CD4-positive, alpha-beta T cell treated with Interleukin-4 for 1 hour (primary cell): ENCODE results near the gene CSNK2B.

Experiments
- DNase-seq, 2 donors: peaks; one replicate each; pipeline ENCODE4 v3.0.0-alpha.2; 2020 to 2022

CSNK2B gene

DNA sequence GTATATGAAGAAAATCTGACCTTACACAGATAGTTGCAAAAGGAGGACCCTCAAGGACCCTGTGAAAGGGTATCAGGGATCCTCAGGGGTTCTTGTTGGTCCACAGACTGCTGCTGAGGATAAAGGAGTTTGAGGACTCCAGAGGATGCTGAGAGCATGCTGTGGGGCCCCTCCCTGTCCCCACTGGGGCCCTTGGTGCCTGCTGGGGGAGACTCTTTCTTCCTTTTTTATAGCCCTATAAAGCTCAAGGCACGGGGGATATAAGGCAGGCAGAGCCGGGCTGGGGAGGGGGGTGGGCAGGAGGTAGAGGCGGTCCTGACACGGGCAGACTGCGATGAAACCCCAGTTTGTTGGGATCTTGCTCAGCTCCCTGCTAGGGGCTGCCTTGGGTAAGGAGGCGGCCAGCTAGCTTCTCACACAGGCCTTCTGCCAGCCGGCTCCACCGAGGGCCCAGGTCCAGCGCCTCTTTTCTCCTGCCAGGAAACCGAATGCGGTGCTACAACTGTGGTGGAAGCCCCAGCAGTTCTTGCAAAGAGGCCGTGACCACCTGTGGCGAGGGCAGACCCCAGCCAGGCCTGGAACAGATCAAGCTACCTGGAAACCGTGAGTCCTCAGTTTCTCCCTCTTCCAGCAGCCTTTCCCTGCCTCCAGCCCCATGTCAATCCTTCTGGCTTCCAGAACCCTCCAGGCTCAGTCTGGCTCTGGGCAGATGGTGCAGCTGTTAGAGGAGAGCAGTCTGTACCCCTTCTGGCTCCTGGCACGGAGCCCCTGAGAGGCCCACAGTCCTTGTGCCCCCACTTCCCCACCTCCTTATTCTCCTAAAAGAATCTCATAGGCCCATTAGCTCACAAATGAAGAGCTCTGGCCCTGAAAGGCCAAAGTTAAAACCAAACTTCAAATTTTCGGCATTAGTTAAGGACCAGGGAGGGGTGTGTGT, 49.4 kb downstream of the CSNK2B start, which contains the start of gene LY6G6D:
Gene LY6G6D (plus strand): TSS at position 327 of the 937 bp plus-strand sequence. CDS start 8 bp downstream, at position 335.
- DNase-seq: no peak

DNA sequence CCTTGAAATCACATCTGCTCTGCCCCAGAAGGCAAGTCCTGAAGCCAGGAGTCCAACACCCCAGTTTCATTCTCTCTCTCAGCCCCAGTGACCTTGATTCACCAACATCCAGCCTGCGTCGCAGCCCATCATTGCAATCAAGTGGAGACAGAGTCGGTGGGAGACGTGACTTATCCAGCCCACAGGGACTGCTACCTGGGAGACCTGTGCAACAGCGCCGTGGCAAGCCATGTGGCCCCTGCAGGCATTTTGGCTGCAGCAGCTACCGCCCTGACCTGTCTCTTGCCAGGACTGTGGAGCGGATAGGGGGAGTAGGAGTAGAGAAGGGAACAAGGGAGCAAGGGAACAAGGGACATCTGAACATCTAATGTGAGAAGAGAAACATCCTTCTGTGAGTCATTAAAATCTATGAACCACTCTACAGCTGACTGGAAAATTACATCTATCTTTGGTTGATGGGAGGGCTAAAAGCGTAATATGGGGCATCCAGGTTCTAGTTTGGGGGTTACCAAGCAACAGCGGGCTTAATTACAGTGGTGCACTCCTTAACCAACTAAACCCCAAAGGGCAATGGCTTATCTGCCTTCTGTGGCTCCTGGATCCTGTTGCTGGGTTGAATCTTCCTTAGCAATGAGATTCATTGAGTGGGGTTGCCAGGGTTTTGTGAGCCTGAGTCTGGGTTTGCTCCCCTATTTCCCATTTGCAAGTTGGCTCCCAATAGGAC, 51.8 kb downstream of the CSNK2B start:
- no peak for DNase-seq

DNA sequence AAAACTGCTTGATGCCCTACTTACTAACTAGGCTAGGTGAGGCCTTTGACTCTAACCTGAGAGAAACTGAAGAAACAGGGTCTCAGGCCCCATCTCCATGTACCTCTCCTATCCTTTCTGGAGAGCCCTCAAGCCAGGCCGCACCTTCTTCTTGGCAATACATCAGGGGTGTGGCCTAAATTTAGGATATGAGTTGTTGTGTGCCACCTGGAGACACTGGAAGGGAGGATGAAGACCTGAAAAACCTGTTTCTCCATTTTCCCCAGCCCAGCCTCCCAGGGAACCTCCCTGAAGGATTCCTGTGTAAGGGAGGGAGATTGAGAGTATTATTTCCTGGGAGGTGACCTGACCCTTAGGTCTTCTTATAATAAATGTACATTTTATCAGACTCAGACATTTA, 52.4 kb downstream of the CSNK2B start:
- no peak for DNase-seq

DNA sequence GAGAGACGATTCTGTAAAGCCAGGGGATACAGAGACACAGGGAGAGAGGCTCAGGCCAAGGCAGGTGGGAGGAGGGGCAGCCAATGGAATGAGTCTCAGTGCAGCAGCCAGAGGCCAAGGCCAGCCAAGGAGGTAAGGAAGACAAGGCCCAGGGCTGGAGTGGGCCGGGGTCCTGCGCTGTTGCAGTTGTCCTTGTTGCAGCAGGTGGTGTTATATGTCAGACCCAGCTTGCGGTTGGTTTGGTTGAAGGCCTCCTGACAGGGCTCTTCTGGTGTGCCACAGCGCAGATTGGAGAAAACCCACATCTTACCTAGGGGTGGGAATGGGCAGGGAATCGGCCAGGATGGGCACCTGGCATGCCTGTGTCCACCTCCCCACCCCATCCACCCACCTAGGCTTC, 53.1 kb downstream of the CSNK2B start:
- DNase-seq: no peak
